Measurements from ENCODE around the gene GCN1. TPM values are rescaled to one million over a fixed set of nuclear protein-coding genes. Genes with fewer than 3 reads are reported as not detected.
A peak's percentile ranks its signal among the peaks of the same experiment; 100 is the strongest.

GCN1 gene
- total and polyA plus RNA-seq, 4 donors, result 6.4 to 89.8 (median 48.6) TPM

GRCh38 chr12:120140603-120141002 is 53.9 kb downstream of the GCN1 start:
- 88 to 89% methylated on average over 9 of the region's 9 CpGs for WGBS, 2 donors
- Histone ChIP-seq H3K27me3 (ENCODE audit: control insufficient read depth in 1 of 2, insufficient read depth in 2 of 2, low read length in 1 of 2) (no peaks in the 10 kb centered on the region), H3K27ac (ENCODE audit: low read depth in 1 of 2, low read length in 2 of 2) (no peak overlapping the region), H3K9me3 (ENCODE audit: control insufficient read depth, low read length) (no peaks in the 10 kb centered on the region), H3K4me3 (ENCODE audit: low read length in 2 of 2) (no peak overlapping the region), H3K36me3 (ENCODE audit: control insufficient read depth in 1 of 2, insufficient read depth in 2 of 2, low read length in 1 of 2) (peaks cover 13 to 44% of the 10 kb centered on the region in 2 donors), H3K4me1 (ENCODE audit: control insufficient read depth in 1 of 2, insufficient read depth in 2 of 2, low read length in 2 of 2) (no peaks in the 10 kb centered on the region)
- intact Hi-C loops (cut with DNase I), result no loop called here
- no peak for ATAC-seq (ENCODE audit: low FRiP score)
- DNase-seq, result peak in 1 of 2 donors; percentile 65

- peaks cover 13 to 41% of the 10 kb centered on the region in 2 donors for H3K36me3 ChIP-seq (ENCODE audit: control insufficient read depth in 1 of 2, insufficient read depth in 2 of 2, low read length in 1 of 2)
- DNase-seq (no peak), ATAC-seq (ENCODE audit: low FRiP score) (no peak)
- H3K4me3 ChIP-seq (ENCODE audit: low read length in 2 of 2), result no peak overlapping the region
- H3K27ac ChIP-seq (ENCODE audit: low read depth in 1 of 2, low read length in 2 of 2), result no peak overlapping the region
- intact Hi-C loops (cut with DNase I), result no loop called here
- 62 to 71% methylated on average over 5 of the region's 5 CpGs for WGBS, 2 donors
- H3K4me1 ChIP-seq (ENCODE audit: control insufficient read depth in 1 of 2, insufficient read depth in 2 of 2, low read length in 2 of 2), result no peaks in the 10 kb centered on the region
- H3K9me3 ChIP-seq (ENCODE audit: control insufficient read depth, low read length), result no peaks in the 10 kb centered on the region
- H3K27me3 ChIP-seq (ENCODE audit: control insufficient read depth in 1 of 2, insufficient read depth in 2 of 2, low read length in 1 of 2), result no peaks in the 10 kb centered on the region
These were observed 54.6 kb downstream of the GCN1 start for GRCh38 chr12:120139958-120140357.

GRCh38 chr12:120138366-120138765 is 56.1 kb downstream of the GCN1 start:
- Histone ChIP-seq H3K9me3 (ENCODE audit: control insufficient read depth, low read length) (no peaks in the 10 kb centered on the region), H3K4me3 (ENCODE audit: low read length in 2 of 2) (no peak overlapping the region), H3K27ac (ENCODE audit: low read depth in 1 of 2, low read length in 2 of 2) (no peak overlapping the region), H3K27me3 (ENCODE audit: control insufficient read depth in 1 of 2, insufficient read depth in 2 of 2, low read length in 1 of 2) (no peaks in the 10 kb centered on the region), H3K4me1 (ENCODE audit: control insufficient read depth in 1 of 2, insufficient read depth in 2 of 2, low read length in 2 of 2) (no peaks in the 10 kb centered on the region), H3K36me3 (ENCODE audit: control insufficient read depth in 1 of 2, insufficient read depth in 2 of 2, low read length in 1 of 2) (peaks cover 14 to 37% of the 10 kb centered on the region in 2 donors)
- no peak for DNase-seq
- 92 to 95% methylated on average over 9 of the region's 9 CpGs for WGBS, 2 donors
- no peak for ATAC-seq (ENCODE audit: low FRiP score)
- intact Hi-C loops (cut with DNase I), result no loop called here

- intact Hi-C loops (cut with DNase I), result no loop called here
- ATAC-seq (ENCODE audit: low FRiP score), result no peak
- no peak overlapping the region for H3K27ac ChIP-seq (ENCODE audit: low read depth in 1 of 2, low read length in 2 of 2)
- H3K4me1 ChIP-seq (ENCODE audit: control insufficient read depth in 1 of 2, insufficient read depth in 2 of 2, low read length in 2 of 2), result no peaks in the 10 kb centered on the region
- no peaks in the 10 kb centered on the region for H3K9me3 ChIP-seq (ENCODE audit: control insufficient read depth, low read length)
- WGBS, 2 donors, result 87 to 88% methylated on average over 11 of the region's 11 CpGs
- no peak for DNase-seq
- peaks cover 17 to 37% of the 10 kb centered on the region in 2 donors for H3K36me3 ChIP-seq (ENCODE audit: control insufficient read depth in 1 of 2, insufficient read depth in 2 of 2, low read length in 1 of 2)
- H3K4me3 ChIP-seq (ENCODE audit: low read length in 2 of 2), result no peak overlapping the region
- H3K27me3 ChIP-seq (ENCODE audit: control insufficient read depth in 1 of 2, insufficient read depth in 2 of 2, low read length in 1 of 2), result no peaks in the 10 kb centered on the region
These were observed 56.7 kb downstream of the GCN1 start for GRCh38 chr12:120137833-120138232.

GRCh38 chr12:120136093-120136770 is 58.3 kb downstream of the GCN1 start:
- DNase-seq, result no peak
- H3K27me3 ChIP-seq (ENCODE audit: control insufficient read depth in 1 of 2, insufficient read depth in 2 of 2, low read length in 1 of 2), result no peaks in the 10 kb centered on the region
- H3K4me1 ChIP-seq (ENCODE audit: control insufficient read depth in 1 of 2, insufficient read depth in 2 of 2, low read length in 2 of 2), result no peaks in the 10 kb centered on the region
- peaks cover 15 to 32% of the 10 kb centered on the region in 2 donors for H3K36me3 ChIP-seq (ENCODE audit: control insufficient read depth in 1 of 2, insufficient read depth in 2 of 2, low read length in 1 of 2)
- no peak overlapping the region for H3K4me3 ChIP-seq (ENCODE audit: low read length in 2 of 2)
- H3K9me3 ChIP-seq (ENCODE audit: control insufficient read depth, low read length), result no peaks in the 10 kb centered on the region
- intact Hi-C loops (cut with DNase I), result no loop called here
- no peak for ATAC-seq (ENCODE audit: low FRiP score)
- WGBS, 2 donors, result 91 to 92% methylated on average over 11 of the region's 11 CpGs
- H3K27ac ChIP-seq (ENCODE audit: low read depth in 1 of 2, low read length in 2 of 2), result no peak overlapping the region

- Histone ChIP-seq H3K27me3 (ENCODE audit: control insufficient read depth in 1 of 2, insufficient read depth in 2 of 2, low read length in 1 of 2) (no peaks in the 10 kb centered on the region), H3K9me3 (ENCODE audit: control insufficient read depth, low read length) (no peaks in the 10 kb centered on the region), H3K4me3 (ENCODE audit: low read length in 2 of 2) (no peak overlapping the region), H3K36me3 (ENCODE audit: control insufficient read depth in 1 of 2, insufficient read depth in 2 of 2, low read length in 1 of 2) (peaks cover 8 to 30% of the 10 kb centered on the region in 2 donors), H3K27ac (ENCODE audit: low read depth in 1 of 2, low read length in 2 of 2) (no peak overlapping the region), H3K4me1 (ENCODE audit: control insufficient read depth in 1 of 2, insufficient read depth in 2 of 2, low read length in 2 of 2) (no peaks in the 10 kb centered on the region)
- WGBS, 2 donors, result 97% methylated on average over 20 of the region's 20 CpGs
- DNase-seq, result no peak
- intact Hi-C loops (cut with DNase I), result no loop called here
- ATAC-seq (ENCODE audit: low FRiP score), result no peak
These were observed 60.1 kb downstream of the GCN1 start for GRCh38 chr12:120134307-120134980.

- intact Hi-C loops (cut with DNase I), result no loop called here
- ATAC-seq (ENCODE audit: low FRiP score) (no peak), DNase-seq (no peak)
- no peak overlapping the region for H3K27ac ChIP-seq (ENCODE audit: low read depth in 1 of 2, low read length in 2 of 2)
- H3K4me1 ChIP-seq (ENCODE audit: control insufficient read depth in 1 of 2, insufficient read depth in 2 of 2, low read length in 2 of 2), result no peaks in the 10 kb centered on the region
- no peak overlapping the region for H3K4me3 ChIP-seq (ENCODE audit: low read length in 2 of 2)
- peaks cover 4 to 26% of the 10 kb centered on the region in 2 donors for H3K36me3 ChIP-seq (ENCODE audit: control insufficient read depth in 1 of 2, insufficient read depth in 2 of 2, low read length in 1 of 2)
- no peaks in the 10 kb centered on the region for H3K27me3 ChIP-seq (ENCODE audit: control insufficient read depth in 1 of 2, insufficient read depth in 2 of 2, low read length in 1 of 2)
- H3K9me3 ChIP-seq (ENCODE audit: control insufficient read depth, low read length), result no peaks in the 10 kb centered on the region
- WGBS, 2 donors, result 84 to 89% methylated on average over 6 of the region's 6 CpGs
These were observed 61.6 kb downstream of the GCN1 start for GRCh38 chr12:120132863-120133385.

- no peaks in the 10 kb centered on the region for H3K4me1 ChIP-seq (ENCODE audit: control insufficient read depth in 1 of 2, insufficient read depth in 2 of 2, low read length in 2 of 2)
- intact Hi-C loops (cut with DNase I), result no loop called here
- DNase-seq (no peak), ATAC-seq (ENCODE audit: low FRiP score) (no peak)
- H3K27ac ChIP-seq (ENCODE audit: low read depth in 1 of 2, low read length in 2 of 2), result no peak overlapping the region
- H3K4me3 ChIP-seq (ENCODE audit: low read length in 2 of 2), result no peak overlapping the region
- WGBS, 2 donors, result 79 to 84% methylated on average over 9 of the region's 9 CpGs
- H3K9me3 ChIP-seq (ENCODE audit: control insufficient read depth, low read length), result no peaks in the 10 kb centered on the region
- peaks cover 4 to 23% of the 10 kb centered on the region in 2 donors for H3K36me3 ChIP-seq (ENCODE audit: control insufficient read depth in 1 of 2, insufficient read depth in 2 of 2, low read length in 1 of 2)
- no peaks in the 10 kb centered on the region for H3K27me3 ChIP-seq (ENCODE audit: control insufficient read depth in 1 of 2, insufficient read depth in 2 of 2, low read length in 1 of 2)
These were observed 62.3 kb downstream of the GCN1 start for GRCh38 chr12:120132054-120132836.
